Jurkat, Clone E6-1 (cell line): ENCODE results near the gene HIC1.

Experiments
- DNase-seq: peaks from one replicate; pipeline ENCODE4 v3.0.0-alpha.2; 2011; ENCODE audit warnings: low read depth, low spot score
- H3K4me3 ChIP-seq: 2 replicates; pipeline ENCODE4 v1.5.1; 2011; ENCODE audit warnings: mild to moderate bottlenecking, low read length, control low read depth, moderate library complexity

The HIC1 gene

DNA sequence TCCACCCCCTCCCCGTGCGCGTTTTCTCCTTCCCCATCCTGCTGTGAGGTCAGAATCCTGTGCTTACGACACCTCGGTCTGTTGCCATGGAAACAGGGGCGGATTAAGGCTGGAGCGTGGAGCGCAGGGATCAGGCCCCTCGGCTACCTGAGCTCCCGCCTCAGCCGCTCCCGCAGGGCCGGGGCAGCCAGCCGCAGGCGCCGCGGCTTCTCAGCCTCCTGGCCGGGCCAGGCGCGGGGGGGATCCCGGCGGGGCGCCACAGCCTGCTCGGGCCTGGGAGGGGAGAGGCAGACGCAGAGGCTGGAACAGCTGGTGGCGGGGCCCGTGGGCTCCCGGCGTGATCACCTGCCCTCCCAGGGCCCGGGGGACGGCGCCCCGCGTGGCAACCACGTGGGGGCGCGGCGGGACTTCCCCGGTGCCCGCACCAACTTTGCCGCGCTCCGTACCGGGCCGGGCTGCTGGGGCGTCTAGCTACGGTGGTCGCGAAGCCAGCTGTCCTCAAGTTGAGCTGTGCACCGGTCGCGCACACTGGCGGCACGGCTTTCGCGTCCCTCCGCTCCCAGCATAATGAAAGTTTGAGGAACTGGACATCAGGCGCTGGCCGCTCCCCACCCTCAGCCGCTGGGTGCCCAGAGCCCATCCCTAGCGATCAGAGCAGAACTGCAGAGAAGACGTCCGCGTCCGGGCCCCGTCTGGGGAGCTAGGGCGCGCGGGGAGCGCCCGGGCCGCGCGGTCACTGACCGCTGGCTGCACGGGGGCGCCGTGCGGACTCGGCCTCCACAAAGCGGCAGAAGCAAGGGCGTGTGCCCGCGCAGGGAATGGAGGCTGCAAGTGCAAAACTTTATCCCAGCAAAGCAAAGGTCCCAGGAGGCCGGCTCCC lies 31.0 kb upstream of the HIC1 start:
- peak overlapping the region; percentile 50 for H3K4me3 ChIP-seq
- no peak for DNase-seq

DNA sequence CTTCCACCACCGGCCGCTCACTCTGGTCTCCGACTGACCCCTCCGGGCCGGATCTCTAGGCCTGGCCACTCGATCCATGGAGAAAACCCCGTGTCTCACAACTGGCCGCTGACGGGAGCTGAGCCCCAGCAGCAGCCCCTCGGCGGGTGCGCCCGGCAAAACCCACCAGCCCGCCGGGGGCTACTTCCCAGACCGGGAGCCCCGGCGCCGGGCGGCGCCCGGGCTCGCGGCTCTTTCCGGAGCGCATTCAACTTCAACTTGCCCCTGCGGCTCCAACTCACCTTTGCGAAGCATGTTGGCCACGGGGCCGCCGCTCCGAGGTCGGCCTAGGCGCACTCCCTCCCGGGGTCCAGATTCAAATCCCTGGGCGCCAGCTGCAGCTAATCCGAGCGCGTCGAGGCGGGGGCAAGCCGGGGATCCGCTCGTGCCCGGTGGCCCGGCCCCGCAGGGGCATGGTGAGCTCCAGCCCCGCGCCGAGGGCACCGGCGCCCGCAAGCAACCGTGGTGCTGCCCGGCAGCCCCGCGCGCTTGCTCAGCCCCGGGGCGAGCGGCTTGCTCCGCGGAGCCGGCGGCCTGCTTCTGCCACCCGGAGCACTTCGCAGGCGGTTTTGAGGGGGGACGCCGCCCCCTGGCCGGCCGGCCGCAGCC lies 30.2 kb upstream of the HIC1 start:
- H3K4me3 ChIP-seq, result peak overlapping the region; percentile 50
- DNase-seq, result no peak

GRCh38 chr17:2025220-2025621 lies 29.7 kb upstream of the HIC1 start, which contains the start of gene RTN4RL1:
TSS of gene RTN4RL1 (minus strand) at chr17:2025334. CDS start at chr17:2024865, 469 bp downstream.
- H3K4me3 ChIP-seq, result peak within 1 kb of the TSS; percentile 50
- peak; percentile 78 for DNase-seq

DNA sequence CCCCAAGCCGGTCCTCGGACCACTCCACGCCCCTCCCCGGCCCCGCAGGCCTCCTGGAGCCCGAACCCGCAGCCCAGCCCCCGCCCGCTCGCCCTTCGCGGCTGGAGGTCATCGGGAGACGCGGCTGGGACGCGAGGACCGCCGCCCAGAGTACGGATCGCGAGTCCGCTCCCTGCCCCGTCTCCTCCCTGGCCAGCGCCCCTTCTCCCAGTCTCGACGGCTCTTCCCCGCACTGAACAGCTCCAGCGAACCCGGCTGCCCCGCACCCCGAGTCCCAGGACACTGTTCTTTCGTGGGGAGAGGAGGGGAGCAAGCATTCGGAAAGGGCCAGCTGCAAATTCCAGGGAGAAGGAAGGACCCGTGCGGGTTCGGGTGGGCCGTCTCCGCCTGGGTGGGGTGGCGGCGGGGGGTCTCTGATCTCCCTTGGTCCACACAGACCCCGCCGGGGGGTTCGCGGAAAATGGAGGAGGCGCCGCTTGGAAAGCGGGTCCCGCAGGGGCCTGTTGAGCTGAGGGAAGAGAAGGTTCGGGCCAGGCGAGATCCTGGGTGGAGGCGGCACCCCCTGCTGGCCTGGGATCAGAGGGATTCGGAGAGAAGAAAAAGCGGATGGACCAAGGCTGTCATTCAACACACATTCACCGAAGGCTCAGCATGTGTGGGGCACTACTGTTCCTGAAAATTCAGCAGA lies 29.1 kb upstream of the HIC1 start:
- DNase-seq, result no peak
- peak overlapping the region; percentile 50 for H3K4me3 ChIP-seq

- DNase-seq, result no peak
- no peak overlapping the region for H3K4me3 ChIP-seq
Observed at GRCh38 chr17:2027528-2028233, 27.2 kb upstream of the HIC1 start.

DNA sequence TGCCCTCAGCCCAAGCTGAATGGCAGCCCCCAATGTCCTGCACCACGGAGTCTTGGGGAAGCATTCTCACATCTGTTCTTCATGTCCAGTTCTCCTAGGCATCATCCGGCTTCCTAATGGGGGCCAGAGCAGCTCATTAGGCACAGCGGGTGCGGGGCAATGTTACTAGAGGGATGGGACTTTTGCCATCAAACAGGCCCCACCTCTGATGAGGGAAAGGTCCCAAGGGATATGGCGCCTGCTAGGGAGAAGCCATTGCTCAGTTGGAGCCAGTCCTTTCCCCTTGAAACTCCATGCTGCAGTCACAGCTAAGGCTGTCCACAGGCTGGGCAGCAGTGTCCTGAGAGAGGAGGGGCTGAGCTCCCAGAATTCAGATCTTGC lies 26.7 kb upstream of the HIC1 start:
- H3K4me3 ChIP-seq, result no peak overlapping the region
- no peak for DNase-seq

GRCh38 chr17:2028737-2029136 lies 26.2 kb upstream of the HIC1 start:
- H3K4me3 ChIP-seq, result no peak overlapping the region
- no peak for DNase-seq

DNA sequence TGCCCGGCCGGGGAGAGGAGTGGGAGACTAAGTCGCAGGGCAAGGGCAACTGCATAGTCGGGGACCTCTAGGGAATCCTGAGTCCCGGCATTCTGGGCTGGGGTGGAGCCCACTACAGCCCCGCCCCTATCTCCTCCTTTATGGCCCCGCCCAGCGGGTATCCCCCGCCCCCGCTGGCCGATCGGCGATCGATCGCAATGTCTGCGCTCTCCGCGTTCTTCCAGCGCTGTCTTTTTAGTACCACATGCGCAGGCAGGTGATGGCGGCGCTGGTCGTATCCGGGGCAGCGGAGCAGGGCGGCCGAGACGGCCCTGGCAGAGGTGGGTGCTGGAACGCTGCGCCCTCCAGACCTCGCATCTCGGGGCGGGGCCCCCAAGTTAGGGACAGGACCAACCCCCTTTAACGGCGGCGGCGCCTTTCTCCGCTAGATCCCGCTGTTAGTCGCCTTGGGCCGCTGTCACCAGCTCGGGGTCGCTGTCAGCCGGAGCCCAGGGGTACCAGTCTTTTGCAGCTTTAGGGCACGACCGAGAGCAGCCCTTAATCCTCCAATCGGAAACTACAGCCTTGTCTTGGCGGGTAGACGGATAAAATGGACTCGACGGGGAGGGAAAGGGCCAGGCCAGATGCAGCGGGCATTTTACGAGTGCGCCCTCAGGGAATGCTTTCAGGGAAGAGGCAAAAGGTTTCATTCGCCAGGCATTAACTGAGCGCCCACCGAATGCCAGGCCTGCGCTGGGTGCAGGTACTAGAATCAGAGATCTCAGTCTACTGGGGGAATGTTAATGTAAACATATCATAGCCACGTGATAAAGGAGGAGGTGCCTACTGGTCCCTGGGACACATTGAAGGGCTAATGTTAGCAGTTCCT lies 24.8 kb upstream of the HIC1 start, which contains the start of gene DPH1:
Gene DPH1 (plus strand): TSS at position 243 of the 868 bp plus-strand sequence. CDS start 17 bp downstream, at position 260.
- DNase-seq, result peak; percentile 88
- peak within 1 kb of the TSS; percentile 99 for H3K4me3 ChIP-seq

DNA sequence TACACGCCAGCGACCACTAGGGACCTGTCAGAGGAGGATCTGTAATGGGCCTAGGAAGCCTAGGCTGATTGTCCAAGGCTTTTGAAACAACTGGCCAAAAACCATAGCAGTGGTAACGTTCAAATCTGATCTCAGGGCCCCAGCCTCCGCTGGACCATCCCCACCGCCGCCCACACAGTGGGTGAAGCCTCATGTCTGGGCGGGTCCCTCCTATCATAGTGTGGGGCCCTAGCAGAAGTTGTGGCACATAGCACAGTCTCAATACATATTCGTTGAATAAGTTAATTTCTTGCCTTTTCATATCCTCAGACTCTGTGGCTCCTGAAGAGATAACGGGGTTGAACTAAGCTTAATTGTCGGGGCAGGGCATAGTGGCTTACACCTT lies 24.1 kb upstream of the HIC1 start:
- no peak for DNase-seq
- H3K4me3 ChIP-seq, result peak overlapping the region; percentile 99

GRCh38 chr17:2033153-2033552 lies 21.8 kb upstream of the HIC1 start:
- H3K4me3 ChIP-seq, result no peak overlapping the region
- DNase-seq, result no peak

DNA sequence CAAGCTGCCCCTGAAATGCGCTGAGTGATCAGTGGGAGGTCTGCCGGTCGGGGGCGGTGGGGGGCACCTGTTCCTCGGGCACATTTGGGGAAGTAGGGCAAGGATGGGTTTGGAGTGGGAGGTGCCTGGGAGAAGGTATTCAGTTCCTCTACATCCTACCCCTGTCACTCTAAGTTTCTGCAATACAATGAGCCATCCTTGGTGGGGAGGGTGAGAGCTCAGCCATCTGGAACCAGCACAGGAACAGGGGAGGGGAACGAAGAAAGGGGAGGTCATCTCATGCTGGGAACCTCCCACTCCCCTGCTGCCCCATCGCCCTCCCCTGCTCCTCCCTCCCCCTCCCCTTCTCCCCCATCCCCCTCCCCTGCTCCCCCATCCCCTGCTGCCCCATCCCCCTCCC lies 20.7 kb upstream of the HIC1 start:
- no peak for DNase-seq
- no peak overlapping the region for H3K4me3 ChIP-seq

- no peak for DNase-seq
- no peak overlapping the region for H3K4me3 ChIP-seq
Observed at GRCh38 chr17:2034806-2035540, 19.9 kb upstream of the HIC1 start.

DNA sequence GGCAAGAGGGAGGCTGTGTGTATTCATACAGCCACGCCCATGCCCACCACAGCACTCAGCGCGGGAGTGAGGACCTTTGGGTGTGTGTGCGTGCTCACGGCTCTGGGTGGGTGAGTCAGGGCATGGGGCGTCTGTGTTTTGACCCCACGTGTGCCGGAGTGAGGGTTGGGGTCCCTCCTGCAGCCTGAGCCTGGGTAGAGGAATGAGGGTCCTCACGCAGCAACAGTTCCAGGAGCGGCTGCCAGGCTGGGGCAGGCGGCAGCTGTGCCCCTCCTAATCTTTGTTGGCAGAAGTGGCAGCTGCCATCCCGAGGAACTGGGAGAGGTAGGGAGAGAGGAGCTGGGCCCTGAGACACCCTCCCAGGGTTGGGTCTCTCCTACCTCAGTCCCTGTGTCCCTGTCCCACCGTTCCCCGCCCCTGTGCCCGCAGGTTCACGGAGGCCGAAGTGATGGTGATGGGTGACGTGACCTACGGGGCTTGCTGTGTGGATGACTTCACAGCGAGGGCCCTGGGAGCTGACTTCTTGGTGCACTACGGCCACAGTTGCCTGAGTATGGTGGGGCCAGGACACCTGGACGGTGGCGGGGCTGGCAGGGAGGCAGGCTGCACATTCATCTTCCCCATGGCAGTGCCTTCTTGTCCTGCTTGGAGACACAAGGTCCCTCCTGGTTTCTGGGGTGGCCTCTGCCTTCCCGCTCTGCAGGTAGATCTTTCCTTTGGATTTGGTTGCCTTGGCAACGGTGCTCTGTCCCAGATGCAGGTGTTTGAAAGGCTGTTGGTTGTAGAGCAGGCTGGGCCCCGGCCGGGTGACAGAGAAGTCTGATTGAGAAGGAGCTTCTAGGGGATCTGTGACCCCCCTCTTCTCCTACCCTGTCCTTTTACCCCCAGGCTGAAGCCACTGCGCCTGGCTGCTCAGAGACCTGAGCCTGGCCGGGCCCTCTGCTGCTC lies 19.1 kb upstream of the HIC1 start:
- no peak for DNase-seq
- no peak overlapping the region for H3K4me3 ChIP-seq

DNA sequence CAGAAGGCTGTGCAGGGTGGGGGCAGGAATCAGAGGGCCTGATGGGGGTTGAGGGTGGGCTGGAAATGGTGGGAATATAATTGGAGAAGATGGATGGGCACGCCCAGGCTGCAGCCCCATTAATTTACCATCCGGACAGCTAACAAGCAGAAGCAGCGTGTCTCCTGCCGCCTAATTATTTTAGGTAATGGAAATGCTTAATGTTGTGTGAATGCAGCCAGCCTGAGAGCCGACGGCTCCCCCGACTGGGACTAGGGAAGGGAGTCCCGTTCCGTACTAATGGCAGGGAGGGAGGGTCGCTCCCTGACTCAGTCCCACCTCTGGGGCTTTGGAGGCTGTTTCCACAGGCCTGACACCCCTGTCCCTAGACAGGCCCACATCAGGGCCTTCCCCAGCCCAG lies 17.7 kb upstream of the HIC1 start:
- H3K4me3 ChIP-seq, result no peak overlapping the region
- no peak for DNase-seq

GRCh38 chr17:2040219-2040827 lies 14.6 kb upstream of the HIC1 start:
- no peak overlapping the region for H3K4me3 ChIP-seq
- no peak for DNase-seq

GRCh38 chr17:2040942-2041560 lies 13.9 kb upstream of the HIC1 start:
- H3K4me3 ChIP-seq, result peak overlapping the region; percentile 98
- DNase-seq, result no peak
